HG02840 (cell line): ENCODE results near the gene GEMIN7.

Experiments used
- ATAC-seq: cut with Tn5 transposase; IDR thresholded peaks from one replicate; pipeline ENCODE4 v1.9.1; 2021; ENCODE audit warnings: mild to moderate bottlenecking, moderate library complexity, moderate number of reproducible peaks; ENCODE audit not compliant: unreplicated experiment, low FRiP score

GEMIN7 gene

DNA sequence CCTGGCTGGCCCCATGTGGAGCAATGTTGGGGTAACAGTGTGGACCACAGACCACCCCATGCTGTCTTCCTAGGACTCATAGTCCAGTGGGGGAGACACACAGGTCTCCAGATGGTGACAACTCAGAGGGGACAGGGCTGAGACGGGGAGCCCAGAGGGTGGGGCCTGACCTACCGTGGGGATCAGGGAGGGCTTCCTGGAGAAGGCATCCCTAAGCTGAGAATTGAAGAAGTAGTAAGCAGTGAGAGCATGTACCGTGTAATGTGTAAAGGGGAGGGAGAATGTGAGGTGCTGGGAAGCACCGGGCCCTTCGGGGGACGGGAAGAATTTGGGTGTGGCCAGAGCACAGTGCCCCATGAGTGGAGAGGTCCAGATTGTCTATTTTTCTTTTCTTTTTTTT lies 45.0 kb downstream of the GEMIN7 start:
- ATAC-seq: no peak

DNA sequence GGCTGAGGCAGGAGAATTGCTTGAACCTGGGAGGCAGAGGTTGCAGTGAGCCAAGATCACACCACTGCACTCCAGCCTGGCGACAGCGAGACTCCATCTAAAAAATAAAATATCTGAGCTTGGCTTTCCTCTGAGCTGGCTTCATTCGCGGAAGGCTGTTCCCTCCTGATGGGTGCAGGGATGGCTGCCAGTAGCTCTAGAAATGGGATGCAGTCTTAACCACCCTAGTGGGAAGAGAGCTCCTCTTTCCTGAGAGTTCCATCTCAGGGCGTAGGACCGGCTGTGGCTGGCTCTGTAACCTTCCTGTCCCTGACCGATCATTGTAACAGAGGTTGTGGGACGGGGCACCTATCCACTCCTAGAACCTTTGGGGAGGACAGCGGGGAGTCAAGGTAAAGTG lies 46.3 kb downstream of the GEMIN7 start:
- no peak for ATAC-seq

DNA sequence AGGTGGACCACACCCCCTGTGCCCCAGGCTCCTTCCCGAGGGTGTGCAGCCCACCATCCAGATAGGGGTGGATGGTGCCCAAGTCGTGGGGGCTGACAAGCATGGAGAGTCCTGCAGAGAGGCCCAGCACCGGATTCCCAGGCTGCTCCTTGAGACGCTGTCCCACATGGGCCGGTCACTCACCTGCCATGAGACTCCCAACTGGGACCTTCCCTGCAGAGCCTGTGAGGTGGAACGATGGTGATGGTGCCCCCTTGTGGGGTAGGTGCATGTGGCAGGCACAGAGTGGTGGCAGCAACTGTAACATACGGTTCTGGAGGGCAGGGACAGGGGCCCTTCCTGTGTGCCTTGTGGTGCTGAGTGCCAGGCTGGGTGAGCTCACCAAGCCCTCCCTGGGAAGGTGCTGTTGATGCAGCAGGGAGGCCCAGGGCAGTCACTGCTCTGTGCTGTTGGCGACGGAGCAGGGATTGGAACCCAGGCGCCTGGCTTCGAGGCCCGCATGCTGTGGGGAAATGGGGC lies 47.0 kb downstream of the GEMIN7 start:
- ATAC-seq: no peak

DNA sequence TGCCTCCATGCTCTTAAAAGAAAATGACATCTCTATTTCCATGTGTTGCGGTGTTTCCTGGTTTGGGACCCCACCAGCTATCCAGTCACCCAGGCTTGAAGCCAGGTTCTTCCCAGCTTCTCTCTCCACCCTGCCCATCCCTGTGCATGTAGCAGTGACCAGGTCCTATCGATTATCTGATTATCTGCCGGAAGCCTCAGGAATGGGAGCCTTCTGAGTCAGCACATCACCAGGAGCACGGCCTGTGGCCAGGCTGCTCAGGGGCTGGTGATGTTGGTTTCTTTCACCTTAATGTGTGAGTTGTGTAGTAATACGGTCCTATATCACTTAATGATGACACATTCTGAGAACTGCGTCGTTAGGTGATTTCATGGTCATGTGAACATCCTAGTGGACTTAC lies 47.6 kb downstream of the GEMIN7 start:
- ATAC-seq: no peak

DNA sequence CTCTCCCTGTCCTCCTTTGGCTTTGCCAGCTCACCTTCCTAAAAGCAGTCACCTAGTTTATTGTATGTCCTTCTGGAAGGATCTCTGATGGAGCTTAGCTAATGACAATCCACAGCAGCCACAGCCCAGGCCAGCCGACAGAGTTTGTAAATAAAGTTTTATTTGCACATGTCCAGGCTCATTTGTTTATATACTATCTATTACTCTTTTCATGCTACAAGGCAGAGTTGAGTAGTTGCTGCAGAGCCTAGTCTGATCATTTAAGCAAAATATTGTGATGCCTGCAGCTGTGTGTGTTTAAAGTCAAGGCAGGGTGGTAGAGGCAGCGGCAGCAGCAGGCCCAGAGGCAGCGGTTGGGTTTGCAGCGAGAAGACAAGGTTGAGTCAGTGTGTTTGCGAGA lies 49.1 kb downstream of the GEMIN7 start:
- no peak for ATAC-seq

DNA sequence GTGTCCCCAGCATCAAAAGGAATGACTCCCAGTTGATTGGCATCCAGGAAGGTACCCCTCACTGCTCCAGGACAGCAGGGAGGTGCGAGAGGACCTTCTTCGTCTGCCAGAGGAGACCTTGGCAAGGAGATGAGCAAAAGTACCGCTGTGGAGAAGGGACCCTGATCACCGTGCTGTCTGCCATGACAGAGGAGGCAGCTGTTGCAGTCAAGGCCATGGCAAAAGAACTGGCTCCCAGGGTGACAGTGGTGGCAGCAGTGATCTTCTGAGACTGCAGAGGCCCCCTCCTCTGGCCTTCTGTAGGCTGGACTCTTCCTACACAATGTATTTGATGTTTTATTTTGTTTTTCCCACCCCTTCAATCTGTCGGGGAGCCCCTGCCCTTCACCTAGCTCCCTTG lies 49.7 kb downstream of the GEMIN7 start:
- ATAC-seq: no peak

DNA sequence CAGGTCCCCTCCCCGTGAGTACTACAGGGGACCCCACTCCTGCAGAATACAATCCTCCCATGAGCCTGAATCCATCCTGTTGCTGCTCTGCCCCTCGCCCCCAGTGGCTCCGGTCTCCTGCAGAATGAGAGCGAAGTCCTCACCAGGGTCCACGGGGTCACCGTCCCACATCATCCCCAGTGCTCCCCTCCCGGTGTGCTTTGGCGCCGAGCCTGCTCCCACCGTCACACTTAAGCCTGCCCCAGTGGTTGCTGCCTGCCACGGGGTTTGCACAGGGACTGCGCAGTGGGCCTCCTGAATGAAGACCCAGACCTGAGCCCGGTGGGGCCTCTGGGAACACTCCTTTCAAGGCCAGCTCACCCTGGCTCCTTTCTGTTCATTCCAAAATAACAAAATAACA lies 51.2 kb downstream of the GEMIN7 start:
- ATAC-seq: no peak

DNA sequence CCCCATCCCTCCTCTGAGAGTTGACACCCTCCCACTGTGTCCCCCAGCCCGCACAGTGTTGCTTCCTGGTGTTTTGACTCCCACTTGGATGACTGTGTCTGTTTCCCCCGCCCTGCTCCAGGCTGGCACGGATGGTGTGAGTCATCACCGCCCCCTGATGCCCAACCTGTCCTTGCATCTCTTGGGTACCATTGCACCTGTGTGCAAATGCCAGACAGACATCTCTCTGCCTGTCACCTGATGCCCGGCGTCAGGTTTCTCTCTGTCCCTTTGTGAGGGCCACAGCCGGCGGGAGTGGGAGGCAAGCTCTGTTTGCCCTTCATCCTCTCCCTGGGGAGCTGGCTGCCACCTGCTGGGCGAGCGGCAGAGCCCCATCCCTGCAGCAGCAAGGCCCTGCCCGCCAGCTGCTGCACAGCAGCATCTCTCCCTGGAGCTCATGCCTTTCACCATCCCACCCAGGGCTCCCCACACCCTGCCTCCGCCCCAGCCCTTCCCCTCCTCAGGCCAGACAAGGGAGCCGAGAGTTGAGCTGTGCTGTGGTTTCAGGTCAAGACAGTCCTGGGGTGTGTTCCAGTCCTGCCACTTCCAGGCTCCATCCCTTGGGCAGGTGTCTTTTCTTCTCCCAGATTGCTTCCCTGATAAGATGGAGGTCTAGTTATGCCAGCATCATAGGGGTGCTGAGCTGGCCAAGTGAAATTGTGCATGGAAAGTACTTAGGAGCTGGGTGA lies 52.0 kb downstream of the GEMIN7 start:
- no peak for ATAC-seq

DNA sequence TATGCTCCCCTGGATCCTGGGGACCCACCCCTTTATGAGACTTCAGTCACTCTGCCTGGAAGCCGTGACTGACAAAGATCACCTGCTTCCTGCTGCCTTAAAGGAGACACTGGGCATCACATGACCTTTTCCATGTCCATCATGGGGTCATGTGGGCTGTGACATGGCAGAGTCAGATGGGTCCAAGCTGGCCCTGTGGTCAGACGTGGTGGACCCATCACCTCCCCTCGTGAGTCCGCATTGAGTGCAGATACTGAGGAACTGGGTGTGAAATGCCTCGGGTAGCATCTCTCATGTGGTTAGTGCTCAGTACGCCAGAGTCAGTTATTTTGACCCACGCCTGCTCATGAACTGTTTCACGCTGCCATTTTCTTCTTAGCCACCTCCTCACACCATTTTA lies 54.6 kb downstream of the GEMIN7 start:
- ATAC-seq: no peak

DNA sequence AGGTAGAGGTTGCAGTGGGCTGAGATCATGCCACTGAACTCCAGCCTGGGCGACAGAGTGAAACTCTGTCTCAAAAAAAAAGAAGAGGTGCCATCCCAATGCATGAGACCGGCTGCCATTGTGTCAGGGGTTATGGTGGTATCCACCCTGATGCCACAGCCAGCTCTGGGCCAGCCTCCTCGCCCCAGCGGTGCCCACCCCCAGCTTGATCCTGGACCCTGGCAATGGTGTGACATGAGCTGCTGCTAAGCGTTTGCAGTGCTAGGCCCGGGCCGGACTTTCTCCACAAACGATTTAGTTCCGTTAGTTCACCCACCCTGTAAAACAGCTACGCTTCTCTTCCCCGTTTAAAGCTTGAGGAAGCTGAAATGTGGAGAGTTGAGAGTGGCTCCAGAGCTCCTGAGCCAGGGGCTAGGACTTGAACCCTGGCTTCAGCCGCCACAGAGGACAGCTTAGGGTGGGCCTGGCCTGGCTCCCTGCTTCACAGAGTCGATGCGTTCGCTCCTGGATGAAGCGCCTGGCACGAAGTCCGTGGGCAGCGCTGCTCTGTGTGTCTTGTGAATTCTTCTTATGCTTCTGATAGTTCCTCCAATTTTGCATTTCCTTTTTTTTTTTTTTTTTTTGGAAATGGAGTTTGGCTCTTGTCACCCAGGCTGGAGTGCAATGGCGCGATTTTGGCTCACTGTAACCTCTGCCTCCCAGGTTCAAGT lies 56.3 kb downstream of the GEMIN7 start:
- ATAC-seq: no peak

DNA sequence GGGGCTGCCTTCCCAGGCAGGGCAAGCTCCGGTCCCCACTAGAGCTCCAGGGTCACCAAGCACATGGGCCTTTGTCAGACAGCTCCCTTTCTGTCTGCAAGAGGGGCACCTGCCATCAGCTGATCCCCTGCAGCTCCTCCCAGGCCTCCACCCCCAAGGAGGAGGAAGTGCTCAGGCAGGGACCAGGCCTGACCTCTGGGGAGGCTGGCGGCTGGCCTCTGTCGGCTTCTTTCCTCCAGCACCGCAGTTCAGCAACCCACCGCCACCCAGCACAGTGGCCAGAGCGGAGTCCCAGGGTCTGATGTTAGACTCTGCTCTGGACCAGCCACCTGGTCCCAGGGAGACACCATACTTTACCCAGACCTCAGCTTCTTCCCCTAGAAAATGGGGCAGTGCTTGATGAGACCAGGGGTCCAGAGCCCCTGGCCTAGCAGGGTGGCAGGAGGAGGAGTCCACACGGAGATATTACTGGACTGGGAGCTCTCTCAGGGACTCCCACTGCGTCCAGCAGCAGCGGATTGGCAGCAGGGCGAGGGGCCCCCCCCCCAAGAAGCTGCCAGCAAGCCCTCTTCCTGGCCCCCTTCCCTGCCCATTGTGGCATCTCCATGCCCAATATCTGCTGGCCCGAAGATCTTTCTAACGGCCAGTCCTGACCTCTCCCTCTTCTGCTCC lies 57.6 kb downstream of the GEMIN7 start:
- ATAC-seq: peak; percentile 14

DNA sequence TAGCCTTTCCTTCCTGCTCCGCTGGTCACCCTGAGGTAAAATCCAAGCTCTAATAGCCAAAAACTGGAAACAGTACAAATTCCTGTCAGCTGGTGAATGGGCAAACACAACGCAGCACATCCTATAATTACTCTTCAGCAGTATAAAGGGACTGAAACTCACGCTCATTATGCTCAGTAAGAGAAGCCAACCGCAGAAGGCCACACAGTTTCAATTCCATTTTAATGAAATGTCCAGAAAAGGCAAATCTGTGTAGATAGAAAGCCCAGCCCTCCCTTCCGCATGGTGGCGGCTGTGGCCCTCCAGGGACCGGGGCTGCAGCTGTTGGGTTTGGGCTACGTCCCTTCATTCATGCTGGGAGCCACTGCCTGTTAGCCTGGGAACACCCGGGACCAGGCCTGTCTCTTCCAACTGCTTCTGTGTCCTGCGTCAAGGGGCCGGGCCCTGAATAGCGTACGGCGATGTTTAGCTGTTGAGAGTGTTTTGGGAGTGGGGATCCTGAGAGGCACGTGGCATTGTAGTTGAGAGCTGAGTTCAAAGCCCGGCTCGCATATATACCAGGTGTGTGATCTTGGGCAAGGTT lies 58.2 kb downstream of the GEMIN7 start:
- ATAC-seq: peak; percentile 67

DNA sequence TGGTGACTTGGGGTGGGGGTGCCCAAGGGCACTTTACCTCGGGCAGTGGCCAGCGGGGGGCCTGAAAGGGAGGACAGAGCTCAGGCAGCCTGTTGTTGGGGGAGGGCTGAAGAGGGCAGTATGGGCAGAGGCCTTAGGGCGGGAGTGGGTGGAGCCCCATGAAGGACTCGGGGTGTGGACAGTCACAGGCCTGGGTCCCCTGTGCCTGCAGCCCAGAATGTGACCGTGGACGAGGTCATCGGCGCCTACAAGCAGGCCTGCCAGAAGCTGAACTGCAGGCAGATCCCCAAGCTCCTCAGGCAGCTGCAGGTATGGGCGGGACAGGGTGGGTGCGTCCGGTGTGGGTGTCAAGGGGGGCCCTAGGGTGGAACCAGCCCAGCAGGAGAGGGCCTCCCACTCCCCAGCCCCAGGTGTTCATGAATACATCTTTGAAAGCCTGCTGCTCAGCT lies 59.3 kb downstream of the GEMIN7 start:
- no peak for ATAC-seq

DNA sequence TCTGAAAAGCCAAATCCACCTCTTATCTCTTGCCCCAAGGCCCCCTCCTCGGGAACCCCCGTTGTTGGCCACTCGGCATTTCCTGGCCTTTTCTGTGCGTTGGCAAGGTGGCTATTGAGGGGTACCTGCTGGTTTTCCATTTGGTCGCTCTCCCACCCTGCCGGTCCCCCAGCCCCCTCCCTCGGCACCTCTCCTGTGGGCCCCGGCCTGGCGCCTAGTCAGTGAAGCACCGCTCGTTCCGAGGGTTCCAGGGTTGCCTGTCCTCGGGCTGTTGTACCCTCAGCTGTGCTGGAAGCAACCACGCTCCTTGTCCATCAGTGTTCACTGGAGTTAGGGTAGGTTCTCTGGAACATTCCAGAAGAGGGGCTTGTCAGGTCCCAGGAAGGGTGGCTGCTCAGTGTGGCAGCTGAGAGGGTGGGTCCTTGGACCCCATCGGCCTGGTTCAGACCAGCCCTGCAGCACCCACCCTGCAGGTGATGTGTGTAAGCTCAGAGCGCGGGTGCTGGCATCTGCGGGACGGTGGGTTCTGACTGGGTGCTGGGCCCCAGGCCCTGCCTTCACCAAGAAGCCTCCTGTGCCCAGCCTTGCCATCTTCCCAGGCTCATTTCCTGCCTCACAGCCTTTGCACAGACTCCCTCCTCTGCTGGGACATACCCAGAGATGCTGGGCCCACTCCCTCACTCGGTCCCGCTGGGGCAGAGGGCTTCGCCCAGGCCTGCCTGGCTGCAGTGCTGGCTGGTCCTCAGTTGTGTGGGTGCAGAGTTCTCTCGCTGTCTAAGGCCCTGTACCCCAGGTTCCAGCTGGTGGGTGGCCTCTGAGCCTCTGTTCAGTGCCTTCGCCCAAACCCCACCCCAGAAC lies 60.5 kb downstream of the GEMIN7 start:
- no peak for ATAC-seq

DNA sequence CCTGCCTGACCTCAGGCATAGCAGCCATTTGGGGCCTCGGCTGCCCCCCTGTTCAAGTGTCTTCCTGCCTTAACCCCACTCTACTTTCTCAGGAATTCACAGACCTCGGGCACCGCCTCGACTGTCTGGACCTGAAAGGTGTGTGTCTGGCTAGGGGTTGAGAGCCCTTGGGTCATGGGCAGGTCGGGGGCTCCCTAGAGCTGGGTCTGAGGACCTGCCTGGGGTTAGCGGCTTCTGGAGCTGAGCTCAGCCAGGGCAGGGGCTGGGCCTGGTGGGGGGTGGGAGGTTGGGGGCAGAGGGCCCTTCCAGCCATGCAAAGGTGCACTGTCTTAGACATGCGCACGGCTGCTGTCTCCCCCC lies 61.1 kb downstream of the GEMIN7 start:
- ATAC-seq: no peak

DNA sequence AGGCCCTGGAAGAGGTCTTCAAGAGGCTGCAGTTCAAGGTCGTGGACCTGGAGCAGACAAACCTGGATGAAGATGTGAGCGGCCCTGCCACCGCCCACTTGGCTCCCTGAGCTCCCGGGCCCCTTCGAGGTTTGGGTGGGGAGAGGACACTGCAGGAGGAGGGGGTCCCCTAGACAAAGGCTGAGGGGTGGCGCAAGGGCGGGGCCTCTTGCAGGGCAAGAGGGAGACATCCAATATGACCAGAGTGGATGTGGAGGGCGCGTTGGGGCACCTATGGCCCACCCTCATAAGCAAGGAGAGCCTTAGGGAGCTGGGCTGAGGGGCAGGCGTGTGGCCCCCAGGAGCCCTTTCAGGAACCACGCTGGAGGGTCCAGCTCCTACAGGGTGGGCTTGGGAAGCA lies 61.5 kb downstream of the GEMIN7 start:
- no peak for ATAC-seq
